NCI-H187 (cell line): Measurements from ENCODE around the gene CHD5.

Experiments used
- DNase-seq, 2 experiments: peaks; one replicate each; lab custom pipeline; 2025; lab: John Stamatoyannopoulos, UW

CHD5 gene

DNA sequence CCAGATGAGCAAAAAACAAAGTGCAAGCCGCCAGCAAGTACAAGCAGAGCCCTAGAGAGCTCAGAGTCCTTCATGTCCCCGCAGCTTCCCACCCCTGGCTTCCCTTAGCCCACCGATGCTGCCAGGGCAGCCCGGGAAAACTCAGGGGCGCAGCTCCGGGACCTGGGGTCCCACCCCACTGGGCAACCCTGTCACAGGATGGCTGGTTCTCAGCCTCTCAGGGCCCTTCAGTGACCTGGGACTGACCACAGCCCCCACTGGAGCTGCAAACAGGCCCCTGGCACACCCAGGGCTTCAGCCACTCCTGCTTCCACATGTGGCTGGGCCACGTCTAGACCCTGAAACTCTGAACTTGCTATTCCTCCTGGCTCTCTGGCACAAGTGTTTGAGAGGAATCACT is 49.5 kb downstream of the CHD5 start:
- DNase-seq = no peak

- DNase-seq = no peak
These were observed 50.1 kb downstream of the CHD5 start for GRCh38 chr1:6130036-6130435.

DNA sequence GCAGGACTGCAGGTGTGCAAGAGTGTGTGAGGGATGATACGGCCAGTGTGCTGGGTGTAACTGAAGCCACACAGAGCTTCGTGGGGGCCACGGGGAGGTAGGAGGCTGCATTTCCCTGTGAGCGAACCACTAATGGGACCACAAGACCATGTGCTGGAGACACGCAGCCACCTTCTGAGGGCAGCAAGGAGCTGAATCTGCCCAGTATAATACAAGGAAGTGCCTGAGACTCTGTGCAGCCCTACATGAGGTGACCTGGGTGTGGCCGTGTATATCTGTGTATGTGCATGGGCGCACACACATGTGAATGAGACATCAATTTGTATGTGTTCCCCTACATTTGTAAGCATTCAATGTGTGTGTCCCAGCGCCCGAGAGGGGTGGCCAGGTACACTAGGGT is 50.8 kb downstream of the CHD5 start:
- no peak for DNase-seq

GRCh38 chr1:6128276-6129081 is 51.6 kb downstream of the CHD5 start:
- DNase-seq = no peak

- DNase-seq = peak; percentile 65 to 87
These were observed 52.4 kb downstream of the CHD5 start for GRCh38 chr1:6127587-6128163.

DNA sequence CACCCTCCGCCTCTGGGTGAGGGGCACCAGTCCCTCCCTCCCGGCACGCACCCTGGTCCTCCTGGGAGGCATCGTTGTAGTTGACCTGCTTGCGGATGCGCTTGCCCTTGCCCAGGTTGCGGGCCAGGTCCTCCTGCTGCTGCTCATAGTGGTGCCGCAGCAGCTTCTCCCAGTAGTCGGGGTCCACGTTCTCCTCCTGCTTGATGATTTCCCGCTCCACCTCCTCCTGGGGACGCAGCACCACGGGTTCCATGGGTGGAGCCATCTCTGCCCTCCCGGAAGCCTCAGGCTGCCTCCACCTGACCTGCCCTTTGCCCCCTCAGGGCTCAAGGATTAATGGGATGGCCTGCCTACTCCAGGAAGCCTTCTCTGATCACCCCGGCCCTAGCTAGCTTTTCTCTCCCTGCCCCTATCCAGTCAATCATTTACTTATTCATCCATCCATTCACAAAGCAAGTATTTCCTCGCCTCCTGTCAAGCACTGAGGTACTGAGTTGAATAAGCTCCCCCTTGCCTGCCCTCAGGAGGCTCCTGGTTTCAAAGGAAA is 53.5 kb downstream of the CHD5 start:
- no peak for DNase-seq

DNA sequence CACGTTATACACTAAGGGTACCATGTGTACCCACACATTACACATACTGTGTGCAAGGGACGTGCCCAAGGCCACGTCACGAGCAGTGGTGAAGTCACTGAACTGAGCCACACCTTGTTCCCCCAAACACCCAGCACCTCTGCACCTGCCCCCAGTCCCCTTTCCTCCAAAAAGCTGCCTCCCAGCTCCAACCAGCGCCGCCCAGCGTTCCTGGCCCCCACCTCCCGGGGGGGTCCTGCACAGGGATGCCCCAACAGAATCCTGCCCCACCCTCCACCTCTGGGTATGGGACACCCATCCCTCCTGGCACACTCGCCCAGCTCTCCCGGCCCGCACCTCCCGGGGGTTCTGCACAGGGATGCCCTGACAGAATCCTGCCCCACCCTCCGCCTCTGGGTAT is 54.1 kb downstream of the CHD5 start:
- DNase-seq = no peak

DNA sequence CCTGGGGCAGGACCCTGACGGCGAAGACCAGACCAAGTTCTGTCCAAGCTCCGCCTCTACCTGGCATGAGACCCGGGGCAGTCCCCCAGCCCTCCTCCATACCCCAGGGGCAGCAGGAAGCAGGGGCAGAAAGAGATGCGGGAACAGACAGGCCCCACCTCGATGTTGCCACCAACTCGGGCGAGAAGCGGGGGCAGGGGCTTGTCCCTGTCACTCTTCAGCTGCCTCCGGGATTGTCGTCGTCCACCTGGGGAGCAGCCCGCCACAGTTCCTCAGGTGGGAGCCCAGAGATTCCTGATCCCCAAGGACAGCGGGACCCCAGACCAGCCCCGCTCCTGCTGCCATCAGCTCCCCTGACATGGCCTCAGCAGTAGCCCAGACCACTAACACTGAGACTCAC is 54.8 kb downstream of the CHD5 start:
- no peak for DNase-seq

GRCh38 chr1:6124746-6125365 is 55.3 kb downstream of the CHD5 start:
- DNase-seq = no peak

- no peak for DNase-seq
These were observed 55.8 kb downstream of the CHD5 start for GRCh38 chr1:6124341-6124740.

DNA sequence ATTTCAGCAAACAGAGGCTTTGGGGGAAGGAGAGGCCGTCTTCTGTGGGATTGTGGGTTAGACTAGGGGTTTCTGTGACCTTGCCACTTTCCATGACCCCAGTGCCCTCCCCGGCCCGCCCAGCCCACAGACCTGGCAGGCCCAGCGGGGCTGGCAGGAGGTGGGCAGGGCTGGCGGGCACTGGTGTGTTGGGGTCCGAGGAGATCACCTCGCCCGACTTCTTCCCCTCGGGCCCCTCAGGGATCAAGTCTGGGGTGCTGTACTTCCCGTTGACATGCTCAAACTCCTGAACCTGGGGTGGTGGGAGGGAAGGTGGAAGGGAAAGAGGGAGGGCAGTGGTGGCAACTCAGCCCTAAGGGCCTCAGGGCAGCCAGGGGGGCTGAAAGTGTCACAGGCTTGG is 56.3 kb downstream of the CHD5 start:
- DNase-seq = no peak

DNA sequence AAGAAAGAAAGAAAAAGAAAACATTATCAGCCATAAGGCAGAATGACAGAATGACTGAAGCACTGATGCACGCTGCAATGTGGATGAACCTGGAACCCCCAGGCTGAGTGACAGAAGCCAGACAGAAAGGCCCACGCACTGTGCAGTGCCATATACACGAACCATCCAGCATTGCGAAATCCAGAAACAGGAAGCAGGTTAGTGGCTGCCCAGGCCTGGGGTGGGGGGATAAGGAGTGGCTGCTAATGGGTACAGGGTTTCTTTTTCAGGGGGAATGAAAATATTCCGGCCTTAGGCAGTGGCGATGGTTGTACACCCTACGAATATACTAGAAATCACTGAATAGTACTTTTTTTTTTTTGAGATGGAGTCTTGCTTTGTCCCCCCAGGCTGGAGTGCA is 57.0 kb downstream of the CHD5 start:
- no peak for DNase-seq

- no peak for DNase-seq
These were observed 58.3 kb downstream of the CHD5 start for GRCh38 chr1:6121651-6122370.

DNA sequence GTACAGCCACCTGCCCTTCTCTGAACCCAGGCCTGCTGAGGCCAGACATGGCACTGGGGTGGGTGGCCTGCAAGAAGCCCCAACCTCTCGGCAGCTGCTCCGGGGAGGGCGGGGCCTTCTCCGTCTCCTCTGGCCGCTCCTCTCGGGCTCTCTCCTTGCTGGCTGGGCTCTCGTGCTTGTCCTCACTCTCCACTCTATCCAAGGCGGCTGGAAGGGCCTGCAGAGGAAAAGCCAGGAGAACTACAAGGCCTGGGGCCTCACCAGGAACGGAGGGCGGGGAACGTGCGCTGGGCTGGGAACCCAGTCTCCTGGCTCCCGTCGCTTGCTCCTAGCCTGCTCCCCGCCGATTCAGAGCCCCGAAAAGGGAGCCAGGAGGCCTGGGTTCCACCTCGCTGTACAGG is 59.1 kb downstream of the CHD5 start:
- no peak for DNase-seq

DNA sequence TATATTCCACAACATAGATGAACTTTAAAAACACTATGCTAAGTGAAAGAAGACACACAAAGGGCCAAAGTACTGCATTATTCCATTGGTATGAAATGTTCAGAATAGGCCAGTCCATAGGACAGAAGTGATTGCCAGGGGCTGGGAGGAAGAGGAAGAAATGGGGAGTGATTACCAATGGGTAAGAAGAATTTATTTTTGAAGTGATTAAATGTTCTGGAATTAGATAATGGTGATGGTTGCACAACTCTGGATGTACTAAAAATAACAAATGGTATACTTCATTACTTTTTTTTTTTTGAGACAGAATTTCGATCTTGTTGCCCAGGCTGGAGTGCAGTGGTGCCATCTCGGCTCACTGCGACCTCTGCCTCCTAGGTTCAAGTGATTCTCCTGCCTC is 61.7 kb downstream of the CHD5 start:
- no peak for DNase-seq

GRCh38 chr1:6117624-6118023 is 62.5 kb downstream of the CHD5 start:
- DNase-seq = no peak

DNA sequence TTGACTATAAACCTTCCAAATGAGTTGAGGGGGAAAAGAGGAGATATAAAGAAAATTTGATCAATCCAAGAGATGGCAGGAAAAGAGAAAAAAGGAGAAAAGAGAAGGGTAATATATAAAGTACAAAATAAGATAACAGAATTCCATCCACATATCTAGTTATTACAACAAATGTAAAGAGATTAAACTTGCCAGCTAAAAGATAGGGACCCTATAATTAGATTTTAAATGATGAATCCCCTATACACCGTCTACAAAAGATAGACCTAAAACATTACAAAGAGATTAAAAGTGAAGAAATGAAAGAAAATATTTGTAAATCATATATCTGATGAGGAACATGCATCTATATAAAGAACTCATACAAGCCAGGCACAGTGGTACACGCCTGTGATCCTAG is 63.1 kb downstream of the CHD5 start:
- no peak for DNase-seq

DNA sequence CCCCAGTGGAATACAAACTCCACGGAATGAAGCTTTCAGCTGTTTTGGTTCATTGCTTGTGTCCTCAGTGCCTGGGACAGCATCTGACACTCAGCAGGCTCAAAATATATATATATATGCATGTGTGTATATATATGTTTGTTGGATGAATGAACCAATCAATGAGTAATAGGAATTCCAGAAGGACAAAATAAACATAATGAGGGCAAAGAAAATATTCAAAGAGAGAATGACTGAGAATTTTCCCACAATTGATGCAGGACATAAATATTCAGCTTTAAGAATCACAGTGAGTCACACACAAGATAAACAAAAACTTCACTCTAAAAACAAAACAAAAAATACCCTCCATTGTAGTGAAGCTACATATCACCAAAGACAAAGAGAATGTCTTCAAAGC is 64.0 kb downstream of the CHD5 start:
- no peak for DNase-seq

- DNase-seq = no peak
These were observed 66.4 kb downstream of the CHD5 start for GRCh38 chr1:6113745-6114144.

- no peak for DNase-seq
These were observed 67.0 kb downstream of the CHD5 start for GRCh38 chr1:6113116-6113515.

DNA sequence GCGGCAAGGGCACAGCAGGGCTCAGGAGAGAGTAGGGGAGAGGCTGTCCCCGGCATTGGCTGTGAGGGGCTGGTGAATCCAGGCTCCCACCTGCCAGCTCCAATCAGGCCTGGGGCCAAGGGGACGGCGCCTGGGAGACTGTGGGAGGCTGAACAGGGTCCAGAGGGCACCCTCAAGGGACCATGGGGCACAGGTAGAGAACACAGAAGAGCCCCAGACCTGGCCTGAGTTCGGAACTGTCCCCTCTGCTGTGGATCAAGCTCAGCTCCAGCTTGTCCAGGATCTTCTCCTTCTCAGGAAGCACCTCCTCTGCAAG is 67.5 kb downstream of the CHD5 start:
- no peak for DNase-seq

GRCh38 chr1:6111991-6112689 is 68.0 kb downstream of the CHD5 start:
- DNase-seq = no peak
